ENCODE results near the gene TMEM198.

The TMEM198 gene

GRCh38 chr2:219538504-219538951 is 5.3 kb upstream of the TMEM198 start:
- Histone ChIP-seq H3K27me3 (ENCODE audit: control insufficient read depth, low read length) (no peaks in the 10 kb centered on the region), H3K4me3 (ENCODE audit: low read length) (no peak overlapping the region), H3K79me2 (ENCODE audit: control insufficient read depth, low read length) (peaks cover 8% of the 10 kb centered on the region), H3F3A (ENCODE audit: control insufficient read depth, insufficient read depth) (no peaks in the 10 kb centered on the region), H3K4me2 (ENCODE audit: low read length) (no peak overlapping the region), H3K9me3 (ENCODE audit: control insufficient read depth, insufficient read depth, low read length) (no peaks in the 10 kb centered on the region), H3K36me3 (ENCODE audit: control insufficient read depth, low read length) (peaks cover 25% of the 10 kb centered on the region), H3K27ac (ENCODE audit: low read depth, low read length) (no peak overlapping the region), H3K4me1 (ENCODE audit: control insufficient read depth, low read length) (peaks cover 14% of the 10 kb centered on the region), H4K20me1 (ENCODE audit: control insufficient read depth, insufficient read depth, low read depth, low read length) (peaks cover 6% of the 10 kb centered on the region), H3K9me2 (replicated peaks; ENCODE audit: control insufficient read depth, low read length) (no peaks in the 10 kb centered on the region)
- no peak for TF ChIP-seq CTCF (IDR thresholded peaks at IDR 0.05; ENCODE audit: low read depth, low read length, poor library complexity, severe bottlenecking)
- TF ChIP-seq EZH2phosphoT487 (IDR thresholded peaks at IDR 0.05; ENCODE audit: borderline replicate concordance, low read length) = no peak

- Histone ChIP-seq H3K4me2 (ENCODE audit: low read length) (no peak overlapping the region), H3K4me3 (ENCODE audit: low read length) (no peak overlapping the region), H3K9me3 (ENCODE audit: control insufficient read depth, insufficient read depth, low read length) (no peaks in the 10 kb centered on the region), H3F3A (ENCODE audit: control insufficient read depth, insufficient read depth) (no peaks in the 10 kb centered on the region), H3K36me3 (ENCODE audit: control insufficient read depth, low read length) (peaks cover 25% of the 10 kb centered on the region), H3K79me2 (ENCODE audit: control insufficient read depth, low read length) (peaks cover 8% of the 10 kb centered on the region), H4K20me1 (ENCODE audit: control insufficient read depth, insufficient read depth, low read depth, low read length) (peaks cover 6% of the 10 kb centered on the region), H3K9me2 (replicated peaks; ENCODE audit: control insufficient read depth, low read length) (no peaks in the 10 kb centered on the region), H3K27me3 (ENCODE audit: control insufficient read depth, low read length) (peaks cover under 1% of the 10 kb centered on the region; the same call in 1 of the 2 replicates), H3K4me1 (ENCODE audit: control insufficient read depth, low read length) (peaks cover 16% of the 10 kb centered on the region), H3K27ac (ENCODE audit: low read depth, low read length) (no peak overlapping the region)
- TF ChIP-seq CTCF (IDR thresholded peaks at IDR 0.05; ENCODE audit: low read depth, low read length, poor library complexity, severe bottlenecking) = no peak
- no peak for TF ChIP-seq EZH2phosphoT487 (IDR thresholded peaks at IDR 0.05; ENCODE audit: borderline replicate concordance, low read length)
These were observed 4.7 kb upstream of the TMEM198 start for GRCh38 chr2:219538956-219539788.

GRCh38 chr2:219539926-219540678 is 3.7 kb upstream of the TMEM198 start:
- H3K27me3 ChIP-seq (ENCODE audit: control insufficient read depth, low read length) = peaks cover 8% of the 10 kb centered on the region; the same call in 1 of the 2 replicates
- peaks cover 25% of the 10 kb centered on the region for H3K36me3 ChIP-seq (ENCODE audit: control insufficient read depth, low read length)
- TF ChIP-seq EZH2phosphoT487 (IDR thresholded peaks at IDR 0.05; ENCODE audit: borderline replicate concordance, low read length) (no peak), CTCF (IDR thresholded peaks at IDR 0.05; ENCODE audit: low read depth, low read length, poor library complexity, severe bottlenecking) (no peak)
- no peaks in the 10 kb centered on the region for H3K9me3 ChIP-seq (ENCODE audit: control insufficient read depth, insufficient read depth, low read length)
- H3K9me2 ChIP-seq (replicated peaks; ENCODE audit: control insufficient read depth, low read length) = no peaks in the 10 kb centered on the region
- peaks cover 6% of the 10 kb centered on the region for H4K20me1 ChIP-seq (ENCODE audit: control insufficient read depth, insufficient read depth, low read depth, low read length)
- H3K4me3 ChIP-seq (ENCODE audit: low read length) = no peak overlapping the region
- peaks cover 8% of the 10 kb centered on the region for H3K79me2 ChIP-seq (ENCODE audit: control insufficient read depth, low read length)
- H3F3A ChIP-seq (ENCODE audit: control insufficient read depth, insufficient read depth) = no peaks in the 10 kb centered on the region
- H3K4me2 ChIP-seq (ENCODE audit: low read length) = no peak overlapping the region
- peaks cover 22% of the 10 kb centered on the region for H3K4me1 ChIP-seq (ENCODE audit: control insufficient read depth, low read length)
- no peak overlapping the region for H3K27ac ChIP-seq (ENCODE audit: low read depth, low read length)

Data from DOHH2 (cell line).